CD4-positive, alpha-beta T cell treated with Interleukin-15 for 1 hour (primary cell): ENCODE data around the gene SDHA.
"Not testable (repeated sequence)": the region's sequence is repeated elsewhere in the genome, so short reads cannot be mapped to it uniquely, and the experiment has no call there.

Experiments
- DNase-seq: peaks from one replicate; pipeline ENCODE4 v3.0.0-alpha.2; 2020

The SDHA gene

DNA sequence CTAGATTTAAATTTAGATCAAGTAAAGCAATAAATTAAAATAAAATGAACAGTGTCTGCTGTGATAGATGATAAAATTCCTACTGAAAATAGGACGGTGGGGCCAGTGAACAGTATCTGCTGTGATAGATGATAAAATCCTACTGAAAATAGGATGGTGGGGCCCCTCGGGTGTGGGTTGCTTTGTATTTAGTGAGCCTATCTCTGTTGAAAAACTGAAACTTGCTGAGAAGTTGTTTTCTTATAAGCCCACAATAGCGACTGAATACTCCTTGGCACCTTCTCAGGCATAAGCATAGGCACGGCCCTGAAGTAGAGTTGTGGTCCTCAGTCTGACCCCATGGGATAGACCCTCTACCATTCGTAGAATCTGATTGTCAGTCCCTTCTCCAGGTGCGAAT is 5.7 kb downstream of the SDHA start:
- DNase-seq = no peak

DNA sequence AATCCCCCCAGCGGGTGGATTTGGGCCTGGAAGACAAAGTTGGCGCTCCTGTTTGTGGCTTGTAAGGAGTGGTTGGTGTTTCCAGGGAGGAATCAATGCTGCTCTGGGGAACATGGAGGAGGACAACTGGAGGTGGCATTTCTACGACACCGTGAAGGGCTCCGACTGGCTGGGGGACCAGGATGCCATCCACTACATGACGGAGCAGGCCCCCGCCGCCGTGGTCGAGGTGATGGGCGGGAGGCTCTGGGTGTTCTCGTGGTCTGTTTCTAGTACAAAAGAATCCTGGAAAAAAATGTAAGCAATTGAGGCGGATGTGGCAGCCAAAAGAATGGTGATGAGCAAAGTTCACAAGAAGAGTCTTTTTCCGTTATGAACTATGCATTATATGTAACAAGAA is 7.2 kb downstream of the SDHA start:
- DNase-seq = no peak

DNA sequence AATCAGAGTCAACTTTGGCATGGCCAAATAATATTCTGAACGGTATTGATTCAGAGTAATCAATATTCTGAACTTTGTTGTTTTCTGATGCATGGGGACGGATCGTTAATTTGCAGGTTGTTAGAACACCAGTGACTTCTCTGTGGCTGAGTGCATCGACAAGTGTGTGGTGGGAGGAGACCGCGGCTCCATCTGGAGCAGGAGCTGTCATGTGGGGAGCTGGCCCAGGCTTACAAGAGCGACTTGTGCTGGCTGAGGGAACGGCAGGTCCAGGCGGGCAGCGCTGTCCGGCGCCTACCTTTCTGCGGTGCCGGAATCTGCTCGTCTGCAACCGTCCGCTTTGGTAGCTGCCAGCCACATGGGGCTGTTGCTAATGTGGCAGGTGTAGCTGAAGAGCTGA is 9.3 kb downstream of the SDHA start:
- DNase-seq = not testable (repeated sequence)

DNA sequence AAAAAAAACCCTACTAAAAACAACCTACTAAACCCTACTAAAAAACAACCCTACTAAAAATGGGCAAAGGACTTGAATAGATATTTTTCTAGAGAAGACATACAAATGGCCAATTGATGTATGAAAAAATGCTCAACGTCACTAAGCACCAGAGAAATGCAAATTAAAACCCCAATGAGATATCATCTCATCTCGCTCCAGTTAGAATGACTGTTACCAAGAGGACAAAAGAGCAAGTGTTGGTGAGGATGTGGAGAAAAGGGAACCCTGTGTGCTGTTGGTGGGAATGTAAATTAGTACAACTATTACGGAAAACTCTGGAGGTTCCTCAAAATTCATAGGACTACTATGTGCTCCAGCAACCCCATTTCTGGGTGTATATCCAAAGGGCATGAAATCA is 10.8 kb downstream of the SDHA start:
- DNase-seq = no peak

DNA sequence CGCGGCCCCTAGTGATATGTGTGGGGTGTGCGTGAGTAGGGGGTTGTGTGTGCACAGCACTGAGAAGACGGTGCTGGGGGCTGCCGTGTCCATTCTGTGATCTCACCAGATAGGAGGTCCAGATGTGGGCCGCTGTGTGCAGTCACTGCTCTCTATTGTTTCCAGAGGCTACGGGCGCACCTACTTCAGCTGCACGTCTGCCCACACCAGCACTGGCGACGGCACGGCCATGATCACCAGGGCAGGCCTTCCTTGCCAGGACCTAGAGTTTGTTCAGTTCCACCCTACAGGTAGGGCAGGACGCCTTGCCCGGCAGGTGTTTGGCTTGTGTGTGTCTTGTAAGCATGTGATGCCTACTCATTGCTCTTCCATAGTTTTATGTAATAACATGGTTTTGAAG is 12.6 kb downstream of the SDHA start:
- DNase-seq = no peak

DNA sequence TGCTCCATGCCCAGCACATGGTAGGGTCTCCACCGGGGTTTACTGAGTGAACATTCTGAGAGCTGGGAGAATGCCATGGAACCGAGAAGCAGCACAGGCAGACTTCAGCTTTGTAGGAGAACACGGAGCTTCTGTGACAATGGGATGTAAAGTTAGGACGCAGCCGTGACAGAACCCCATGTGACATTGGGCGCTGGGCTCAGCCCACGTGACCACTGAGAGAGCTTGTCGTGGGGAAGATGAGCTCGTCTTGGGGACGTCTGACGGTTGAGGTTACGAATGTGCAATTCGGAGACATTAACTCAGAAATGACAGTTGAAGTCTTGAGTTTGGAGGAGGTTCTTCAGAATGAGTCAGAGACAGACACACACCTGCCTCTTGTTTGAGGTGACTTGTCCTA is 13.5 kb downstream of the SDHA start:
- DNase-seq = no peak

DNA sequence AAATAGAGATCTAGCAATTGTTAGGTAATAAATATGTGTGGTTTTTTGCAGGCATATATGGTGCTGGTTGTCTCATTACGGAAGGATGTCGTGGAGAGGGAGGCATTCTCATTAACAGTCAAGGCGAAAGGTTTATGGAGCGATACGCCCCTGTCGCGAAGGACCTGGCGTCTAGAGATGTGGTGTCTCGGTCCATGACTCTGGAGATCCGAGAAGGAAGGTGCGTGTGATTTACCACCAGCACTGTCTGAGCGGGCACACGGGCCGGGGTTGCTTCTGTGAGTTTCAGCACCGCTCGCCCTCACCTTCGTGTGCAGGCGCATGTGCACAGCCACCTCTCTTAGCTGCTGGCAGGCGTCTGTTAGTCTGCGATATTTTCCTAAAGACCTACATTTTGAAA is 15.3 kb downstream of the SDHA start:
- DNase-seq = not testable (repeated sequence)

DNA sequence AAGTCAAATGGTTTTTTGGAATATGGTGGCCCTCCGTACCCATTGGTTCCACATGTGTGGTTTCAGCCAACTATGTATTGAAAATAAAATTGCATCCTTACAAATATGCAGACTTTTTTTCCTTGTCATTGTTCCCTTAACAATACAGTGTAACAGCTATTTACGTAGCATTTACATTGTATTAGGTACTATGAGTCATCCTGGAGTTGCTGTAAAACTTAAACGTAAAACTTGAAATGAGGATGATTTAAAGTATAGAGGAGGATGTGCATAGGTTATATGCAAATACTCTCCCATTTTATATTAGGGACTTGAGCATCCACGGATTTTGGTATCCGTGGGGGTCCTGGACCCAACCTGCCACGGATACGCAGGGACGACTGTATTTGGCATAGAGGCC is 16.3 kb downstream of the SDHA start:
- DNase-seq = no peak

DNA sequence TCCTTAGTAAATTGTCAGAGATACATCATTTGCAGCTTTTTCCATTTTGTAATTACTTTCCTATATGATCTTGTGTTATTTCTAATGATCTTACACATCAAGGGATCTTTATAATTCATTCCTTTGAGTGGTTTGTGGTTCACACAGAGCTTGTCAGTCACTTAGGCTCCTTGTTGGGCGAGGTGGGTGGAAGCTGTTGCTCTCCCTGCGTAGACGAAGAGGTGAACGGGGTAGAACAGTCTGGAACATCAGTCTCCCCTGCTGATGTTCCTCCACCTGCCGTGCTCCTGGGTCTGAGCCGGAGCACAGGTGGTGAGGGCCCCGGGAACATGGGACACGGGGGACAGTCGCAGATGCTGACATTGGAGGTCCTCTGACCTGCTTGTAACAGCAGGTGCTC is 17.4 kb downstream of the SDHA start:
- DNase-seq = not testable (repeated sequence)

DNA sequence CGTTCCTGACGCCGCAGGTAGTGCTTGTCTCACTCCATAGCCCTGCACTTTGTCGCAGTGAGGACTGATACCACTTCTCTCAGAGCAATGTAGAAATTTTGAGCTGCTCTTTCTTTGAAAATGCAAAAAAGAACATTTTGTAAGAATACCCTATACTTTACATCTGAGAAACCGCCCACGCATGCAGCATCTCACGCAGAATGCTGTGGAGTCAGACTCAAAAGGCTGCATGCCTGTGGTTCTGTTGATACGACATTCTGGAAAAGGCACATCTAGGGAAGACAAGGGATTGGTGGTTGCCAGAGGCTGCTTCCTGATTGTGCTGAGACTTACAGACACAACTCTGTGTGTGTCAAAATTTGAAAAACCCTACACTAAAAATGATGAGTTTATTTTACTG is 19.8 kb downstream of the SDHA start:
- DNase-seq = not testable (repeated sequence)

DNA sequence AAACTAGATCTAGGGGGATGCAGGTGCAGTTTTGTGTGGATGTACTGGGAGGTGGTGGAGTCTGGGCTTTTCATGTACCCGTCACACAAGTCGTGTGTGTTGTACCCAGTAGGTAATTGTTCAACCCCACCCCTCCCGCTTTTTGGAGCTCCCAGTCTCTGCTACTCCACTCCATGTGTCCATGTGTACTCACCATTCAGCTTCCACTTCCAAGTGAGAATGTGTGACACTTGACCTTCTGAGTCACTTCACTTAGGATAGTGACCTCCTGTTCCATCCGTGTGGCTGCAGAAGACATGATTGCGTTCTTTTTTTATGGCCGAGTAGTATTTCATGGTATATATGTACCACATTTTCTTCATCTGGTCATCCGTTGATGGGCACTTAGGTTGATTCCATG is 22.4 kb downstream of the SDHA start:
- DNase-seq = not testable (repeated sequence)

DNA sequence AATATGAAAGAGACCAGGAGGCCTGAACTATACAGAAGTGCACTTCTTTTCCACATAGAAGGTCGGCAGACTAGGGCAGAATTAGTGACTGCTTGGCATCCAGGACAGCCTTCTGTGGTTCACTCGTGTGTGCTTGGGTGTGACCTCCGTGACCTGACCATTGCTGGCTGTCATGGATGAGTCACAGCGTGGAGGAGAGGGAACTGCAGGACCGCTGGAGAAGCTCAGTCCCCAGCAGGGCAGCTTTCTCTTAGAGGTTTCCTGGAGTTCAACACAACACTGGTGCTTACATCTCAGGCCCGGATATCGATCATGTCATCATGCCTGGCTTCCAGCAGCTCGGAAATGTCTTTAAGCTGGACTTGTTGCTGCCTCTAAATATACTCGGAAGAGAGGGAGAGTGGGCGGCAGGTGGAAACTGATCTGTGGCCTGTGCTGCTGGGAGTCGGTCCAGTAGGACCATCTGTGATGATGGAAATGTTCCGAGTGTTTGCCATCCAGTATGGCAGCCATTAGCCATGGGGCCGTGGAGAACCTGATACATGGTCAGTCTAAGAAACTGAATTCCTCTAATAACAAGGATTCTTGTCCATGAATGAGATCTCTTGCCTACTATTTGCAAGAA is 23.0 kb downstream of the SDHA start:
- not testable (repeated sequence) for DNase-seq

DNA sequence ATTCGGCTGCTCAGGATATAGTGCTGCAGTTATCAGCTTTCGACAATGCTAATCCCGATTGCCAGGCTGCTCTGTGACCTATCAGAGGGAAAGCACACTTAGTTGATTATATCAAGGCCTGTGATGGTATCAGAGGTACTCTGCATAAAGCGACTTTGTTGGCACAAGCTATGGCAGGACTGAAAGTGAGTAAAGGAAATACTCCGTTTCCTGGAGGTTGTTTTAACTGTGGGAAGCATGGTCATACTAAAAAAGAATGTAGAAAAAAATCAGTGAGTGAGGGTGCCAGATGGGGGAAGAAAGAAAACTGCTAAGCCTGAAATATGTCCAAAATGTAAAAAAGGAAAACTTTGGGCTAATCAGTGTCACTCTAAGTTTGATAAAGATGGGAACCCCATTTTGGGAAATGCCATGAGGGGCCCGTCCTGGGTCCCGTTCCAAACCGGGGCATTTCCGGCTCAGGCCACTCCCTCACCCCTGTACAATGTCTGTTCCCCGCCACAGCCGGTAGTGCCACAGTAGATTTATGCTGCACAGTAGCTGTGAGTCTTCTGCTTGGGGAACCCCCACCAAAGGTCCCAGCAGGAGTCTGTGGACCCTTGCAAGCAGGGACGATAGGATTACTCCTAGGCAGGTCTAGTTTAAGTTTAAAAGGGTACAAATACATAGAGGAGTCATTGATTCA is 25.7 kb downstream of the SDHA start:
- not testable (repeated sequence) for DNase-seq

DNA sequence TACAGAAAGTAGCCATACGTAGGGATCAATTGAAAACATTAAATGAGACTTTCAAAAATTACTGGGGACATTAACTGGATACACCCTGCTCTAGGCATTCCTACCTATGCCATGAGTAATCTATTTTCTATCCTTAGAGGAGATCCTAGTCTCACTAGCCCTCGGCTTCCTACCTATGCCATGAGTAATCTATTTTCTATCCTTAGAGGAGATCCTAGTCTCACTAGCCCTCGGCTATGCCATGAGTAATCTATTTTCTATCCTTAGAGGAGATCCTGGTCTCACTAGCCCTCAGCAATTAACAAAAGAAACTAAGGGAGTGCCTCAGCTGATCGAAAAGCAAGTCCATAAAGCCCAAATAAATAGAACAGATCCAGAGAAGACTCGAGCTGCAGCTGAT is 27.6 kb downstream of the SDHA start:
- DNase-seq = not testable (repeated sequence)

DNA sequence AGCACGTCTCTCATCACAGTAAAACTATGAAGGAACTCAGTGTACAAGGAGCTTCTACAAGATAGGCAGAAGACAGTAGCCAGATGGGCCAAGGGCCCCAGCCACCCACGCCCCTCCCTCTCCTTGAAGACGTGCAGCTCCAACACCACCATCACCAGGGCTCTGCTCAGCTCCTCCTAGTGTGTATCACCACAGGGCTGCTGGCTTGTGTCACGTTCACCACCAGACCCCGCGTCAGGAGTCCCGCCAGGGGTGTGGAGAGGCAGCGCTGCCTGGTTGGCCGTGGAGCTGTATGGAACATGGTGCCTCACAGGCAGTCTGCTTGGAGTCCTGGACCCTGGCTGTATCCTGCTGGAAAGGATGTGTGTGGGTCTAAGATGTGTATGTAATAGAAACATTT is 32.3 kb downstream of the SDHA start:
- not testable (repeated sequence) for DNase-seq

DNA sequence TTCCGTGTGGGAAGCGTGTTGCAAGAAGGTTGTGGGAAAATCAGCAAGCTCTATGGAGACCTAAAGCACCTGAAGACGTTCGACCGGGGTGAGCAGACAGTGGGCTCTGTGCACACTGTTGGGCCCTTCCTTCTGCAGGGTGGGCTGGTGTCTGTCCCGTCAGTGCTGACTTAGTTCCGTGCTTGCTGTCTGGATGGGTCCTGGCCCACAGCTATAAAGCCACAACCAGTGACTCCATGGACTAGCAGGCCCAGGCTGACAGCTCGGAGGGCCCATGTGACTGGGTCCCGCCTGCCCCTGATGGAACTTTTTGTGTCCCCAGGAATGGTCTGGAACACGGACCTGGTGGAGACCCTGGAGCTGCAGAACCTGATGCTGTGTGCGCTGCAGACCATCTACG is 32.9 kb downstream of the SDHA start:
- not testable (repeated sequence) for DNase-seq

DNA sequence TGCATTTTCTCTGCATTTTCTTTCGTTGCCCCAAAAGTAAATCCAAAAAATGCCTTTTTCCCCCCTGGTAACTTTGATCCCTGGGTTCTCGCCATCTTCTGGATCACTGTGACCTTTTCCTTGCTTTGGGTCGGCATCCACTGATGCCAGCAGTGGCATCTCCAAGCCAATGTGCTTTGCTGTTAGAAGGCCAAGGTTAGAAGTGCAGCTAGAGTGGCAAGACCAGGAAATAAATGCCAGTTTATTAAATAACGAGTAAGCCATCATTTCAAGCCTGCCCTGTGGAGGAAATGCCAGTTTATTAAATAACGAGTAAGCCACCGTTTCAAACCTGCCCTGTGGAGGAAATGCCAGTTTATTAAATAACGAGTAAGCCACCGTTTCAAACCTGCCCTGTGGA is 33.4 kb downstream of the SDHA start:
- DNase-seq = not testable (repeated sequence)

DNA sequence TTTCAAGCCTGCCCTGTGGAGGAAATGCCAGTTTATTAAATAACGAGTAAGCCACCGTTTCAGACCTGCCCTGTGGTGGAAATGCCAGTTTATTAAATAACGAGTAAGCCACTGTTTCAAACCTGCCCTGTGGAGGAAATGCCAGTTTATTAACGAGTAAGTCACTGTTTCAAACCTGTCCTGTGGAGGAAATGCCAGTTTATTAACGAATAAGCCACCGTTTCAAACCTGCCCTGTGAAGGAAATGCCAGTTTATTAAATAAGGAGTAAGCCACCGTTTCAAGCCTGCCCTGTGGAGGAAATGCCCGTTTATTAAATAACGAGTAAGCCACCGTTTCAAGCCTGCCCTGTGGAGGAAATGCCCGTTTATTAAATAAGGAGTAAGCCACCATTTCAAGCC is 33.9 kb downstream of the SDHA start:
- not testable (repeated sequence) for DNase-seq

DNA sequence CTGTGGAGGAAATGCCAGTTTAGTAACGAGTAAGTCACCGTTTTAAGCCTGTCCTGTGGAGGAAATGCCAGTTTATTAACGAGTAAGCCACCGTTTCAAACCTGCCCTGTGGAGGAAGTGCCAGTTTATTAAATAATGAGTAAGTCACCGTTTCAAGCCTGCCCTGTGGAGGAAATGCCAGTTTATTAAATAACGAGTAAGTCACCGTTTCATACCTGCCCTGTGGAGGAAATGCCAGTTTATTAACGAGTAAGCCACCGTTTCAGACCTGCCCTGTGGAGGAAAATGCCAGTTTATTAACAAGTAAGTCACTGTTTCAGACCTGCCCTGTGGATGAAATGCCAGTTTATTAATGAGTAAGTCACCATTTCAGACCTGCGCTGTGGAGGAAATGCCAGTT is 34.4 kb downstream of the SDHA start:
- DNase-seq = no peak

DNA sequence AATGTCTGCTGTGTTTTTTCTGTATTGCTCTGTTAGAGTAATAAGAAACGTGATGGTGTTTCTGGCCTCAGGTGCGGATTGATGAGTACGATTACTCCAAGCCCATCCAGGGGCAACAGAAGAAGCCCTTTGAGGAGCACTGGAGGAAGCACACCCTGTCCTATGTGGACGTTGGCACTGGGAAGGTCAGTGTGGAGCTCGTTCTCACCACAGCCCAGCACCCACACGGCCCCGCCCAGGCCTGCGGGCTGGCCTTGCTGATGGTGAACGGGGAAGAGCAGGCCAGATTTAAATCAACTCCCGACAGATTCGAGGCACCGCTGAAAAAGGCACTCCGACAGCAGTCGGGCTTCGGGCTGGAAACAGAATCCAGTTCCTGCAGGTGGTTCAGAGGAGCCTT is 36.2 kb downstream of the SDHA start:
- not testable (repeated sequence) for DNase-seq

DNA sequence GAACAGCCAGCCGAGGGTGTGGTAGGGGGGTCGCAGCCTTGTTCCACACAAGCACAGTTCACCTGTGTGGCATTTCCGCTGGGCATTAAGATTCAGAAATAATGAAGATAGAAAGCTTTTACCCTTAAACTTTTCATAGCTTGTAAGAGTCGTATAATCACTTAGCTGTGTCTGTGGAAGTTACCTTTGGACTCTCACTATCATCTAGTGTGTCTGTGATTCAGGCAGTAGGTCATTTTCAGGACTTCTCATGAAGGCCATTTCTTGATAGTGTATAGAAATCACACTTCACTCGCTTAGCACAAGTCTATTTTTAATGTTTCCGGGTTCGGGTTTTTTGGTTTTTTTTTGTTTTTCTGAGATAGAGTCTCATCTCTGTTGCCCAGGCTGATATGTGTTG is 37.0 kb downstream of the SDHA start:
- not testable (repeated sequence) for DNase-seq

DNA sequence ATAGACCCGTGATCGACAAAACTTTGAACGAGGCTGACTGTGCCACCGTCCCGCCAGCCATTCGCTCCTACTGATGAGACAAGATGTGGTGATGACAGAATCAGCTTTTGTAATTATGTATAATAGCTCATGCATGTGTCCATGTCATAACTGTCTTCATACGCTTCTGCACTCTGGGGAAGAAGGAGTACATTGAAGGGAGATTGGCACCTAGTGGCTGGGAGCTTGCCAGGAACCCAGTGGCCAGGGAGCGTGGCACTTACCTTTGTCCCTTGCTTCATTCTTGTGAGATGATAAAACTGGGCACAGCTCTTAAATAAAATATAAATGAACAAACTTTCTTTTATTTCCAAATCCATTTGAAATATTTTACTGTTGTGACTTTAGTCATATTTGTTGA is 38.2 kb downstream of the SDHA start:
- not testable (repeated sequence) for DNase-seq

DNA sequence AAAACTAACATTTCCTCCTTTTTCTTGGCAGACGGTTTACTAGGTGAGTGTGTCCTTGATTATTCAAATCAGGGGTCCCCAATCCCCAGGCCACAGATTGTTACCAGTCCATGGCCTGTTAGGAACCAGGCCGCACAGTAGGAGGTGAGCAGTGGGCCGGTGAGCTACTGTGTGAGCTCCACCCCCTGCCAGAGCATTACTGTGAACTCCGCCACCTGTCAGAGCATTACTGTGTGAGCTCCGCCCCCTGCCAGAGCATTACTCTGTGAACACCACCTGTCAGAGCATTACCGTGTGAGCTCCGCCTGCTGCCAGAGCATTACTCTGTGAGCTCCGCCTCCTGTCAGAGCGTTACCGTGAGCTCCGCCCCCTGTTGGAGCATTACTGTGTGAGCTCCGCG is 39.0 kb downstream of the SDHA start:
- DNase-seq = no peak

DNA sequence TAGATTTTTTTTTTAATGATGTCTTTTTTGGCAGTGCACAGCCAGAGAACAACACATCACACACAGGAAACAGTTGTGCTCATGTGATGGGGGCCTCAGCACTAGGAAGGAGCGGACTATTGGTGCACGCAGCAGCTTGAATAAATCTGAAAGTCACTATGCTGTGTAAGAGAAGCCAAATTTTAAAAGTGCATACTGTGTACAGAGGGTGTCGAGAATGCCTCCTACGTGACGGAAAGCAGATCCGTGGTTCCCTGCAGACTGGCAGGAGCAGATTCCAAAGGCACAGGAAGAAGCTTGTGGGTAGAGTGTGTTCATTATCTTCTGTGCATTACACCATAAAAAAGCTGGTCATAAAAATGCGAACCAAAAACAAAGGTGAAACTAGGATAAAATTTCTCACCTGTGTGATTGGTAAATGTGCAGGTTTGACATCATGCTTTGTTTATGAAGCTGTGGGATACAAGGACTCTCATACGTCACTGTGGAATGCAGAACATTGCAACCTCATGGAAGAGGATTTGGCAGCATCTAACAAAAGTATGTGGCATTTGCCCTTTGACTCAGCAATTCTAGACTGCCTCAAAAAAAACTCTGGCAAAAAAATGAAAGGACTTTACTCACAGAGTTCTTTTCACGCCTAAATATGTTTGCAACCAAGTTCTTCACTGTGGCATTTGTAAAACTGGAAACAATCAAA is 45.3 kb downstream of the SDHA start:
- DNase-seq = not testable (repeated sequence)
